Measurements from ENCODE around the gene DGKI. TPM values are rescaled to one million over a fixed set of nuclear protein-coding genes. Genes with fewer than 3 reads are reported as not detected.
A peak's percentile ranks its signal among the peaks of the same experiment; 100 is the strongest.

The DGKI gene
- total RNA-seq, 1 experiment from 2014 or later = 0.55 TPM

GRCh38 chr7:137718355-137718754 is 128.4 kb downstream of the DGKI start:
- no peak overlapping the region for H3T11ph ChIP-seq (ENCODE audit: low read length)
- peaks cover 37 to 41% of the 10 kb centered on the region in 2 experiments for H3K4me1 Mint-ChIP-seq
- H3K23me2 ChIP-seq (ENCODE audit: insufficient read length, low read depth, low read length, poor library complexity, severe bottlenecking) = no peaks in the 10 kb centered on the region
- H2AFZ ChIP-seq (ENCODE audit: low read length) = no peak overlapping the region
- H3K27ac ChIP-seq (ENCODE audit: insufficient read length, low read depth, low read length) = no peak overlapping the region
- H2BK15ac ChIP-seq (ENCODE audit: low read depth, low read length) = no peak overlapping the region
- H3K4ac ChIP-seq (ENCODE audit: low read depth, low read length) = no peak overlapping the region
- no peak overlapping the region for H2BK12ac ChIP-seq (ENCODE audit: insufficient read length, low read depth, low read length)
- no peak overlapping the region for H3K9ac ChIP-seq (ENCODE audit: extremely low read depth, insufficient read length, low read length)
- H3K9me3 ChIP-seq (ENCODE audit: control insufficient read depth, low read depth, low read length) = no peaks in the 10 kb centered on the region
- H3K14ac ChIP-seq (ENCODE audit: insufficient read depth, low read length) = no peak overlapping the region; the same call in 1 of the 2 replicates
- H3K27me3 Mint-ChIP-seq (ENCODE audit: low read depth) = peaks cover 5% of the 10 kb centered on the region
- no peak overlapping the region for H3K4me2 ChIP-seq (ENCODE audit: insufficient read depth, insufficient read length, low read length)
- no peaks in the 10 kb centered on the region for H3K27me3 ChIP-seq (ENCODE audit: insufficient read depth, low read length)
- H3K18ac ChIP-seq (ENCODE audit: insufficient read length, low read depth, low read length) = no peak overlapping the region
- no peak overlapping the region for H3K23ac ChIP-seq (ENCODE audit: insufficient read length, low read depth, low read length)
- WGBS (ENCODE audit: extremely low coverage, insufficient read length, low lambda C conversion rate) = no CpG with 5 or more reads among the region's 4 CpGs
- no peak overlapping the region for H2BK5ac ChIP-seq (ENCODE audit: insufficient read length, low read length)
- H4K5ac ChIP-seq (ENCODE audit: insufficient read length, low read depth, low read length) = no peak overlapping the region
- H2BK120ac ChIP-seq (ENCODE audit: low read depth, low read length, poor library complexity, severe bottlenecking) = no peak overlapping the region
- no peak overlapping the region for H4K8ac ChIP-seq (replicated peaks; ENCODE audit: insufficient read length, low read depth, low read length)
- H3K79me1 ChIP-seq (ENCODE audit: insufficient read depth, low read depth, low read length, poor library complexity, severe bottlenecking) = no peaks in the 10 kb centered on the region
- no peak for DNase-seq
- H3K79me2 ChIP-seq (ENCODE audit: insufficient read depth, low read length) = no peaks in the 10 kb centered on the region
- H3K9me3 Mint-ChIP-seq = no peaks in the 10 kb centered on the region
- no peaks in the 10 kb centered on the region for H3K4me1 ChIP-seq (ENCODE audit: insufficient read depth, low read length)
- H3K27ac Mint-ChIP-seq = peak overlapping the region in 2 of 3 experiments; percentile 37 to 84; a peak in 2 of 7 replicates
- H2AK5ac ChIP-seq (ENCODE audit: insufficient read length, low read length) = no peak overlapping the region
- no peak overlapping the region for H2BK20ac ChIP-seq (ENCODE audit: low read depth, low read length, poor library complexity, severe bottlenecking)
- TF ChIP-seq, protein P1, sequence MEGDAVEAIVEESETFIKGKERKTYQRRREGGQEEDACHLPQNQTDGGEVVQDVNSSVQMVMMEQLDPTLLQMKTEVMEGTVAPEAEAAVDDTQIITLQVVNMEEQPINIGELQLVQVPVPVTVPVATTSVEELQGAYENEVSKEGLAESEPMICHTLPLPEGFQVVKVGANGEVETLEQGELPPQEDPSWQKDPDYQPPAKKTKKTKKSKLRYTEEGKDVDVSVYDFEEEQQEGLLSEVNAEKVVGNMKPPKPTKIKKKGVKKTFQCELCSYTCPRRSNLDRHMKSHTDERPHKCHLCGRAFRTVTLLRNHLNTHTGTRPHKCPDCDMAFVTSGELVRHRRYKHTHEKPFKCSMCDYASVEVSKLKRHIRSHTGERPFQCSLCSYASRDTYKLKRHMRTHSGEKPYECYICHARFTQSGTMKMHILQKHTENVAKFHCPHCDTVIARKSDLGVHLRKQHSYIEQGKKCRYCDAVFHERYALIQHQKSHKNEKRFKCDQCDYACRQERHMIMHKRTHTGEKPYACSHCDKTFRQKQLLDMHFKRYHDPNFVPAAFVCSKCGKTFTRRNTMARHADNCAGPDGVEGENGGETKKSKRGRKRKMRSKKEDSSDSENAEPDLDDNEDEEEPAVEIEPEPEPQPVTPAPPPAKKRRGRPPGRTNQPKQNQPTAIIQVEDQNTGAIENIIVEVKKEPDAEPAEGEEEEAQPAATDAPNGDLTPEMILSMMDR (conservative IDR thresholded peaks at IDR 0.05) = no peak
- H4K20me1 ChIP-seq (ENCODE audit: control insufficient read depth, insufficient read depth, insufficient read length) = no peaks in the 10 kb centered on the region
- no peak overlapping the region for H3K4me3 Mint-ChIP-seq
- H3K36me3 Mint-ChIP-seq (ENCODE audit: insufficient read depth in 1 of 3, low read depth in 3 of 3) = no peaks in the 10 kb centered on the region; a peak in 1 of 7 replicates
- H3K56ac ChIP-seq (ENCODE audit: insufficient read length, low read depth, low read length) = no peak overlapping the region
- H4K91ac ChIP-seq (ENCODE audit: insufficient read length, low read depth, low read length) = no peak overlapping the region
